Neural progenitor cell (in vitro differentiated cells): ENCODE data around the gene C1QTNF6. TPM values are rescaled to one million over a fixed set of nuclear protein-coding genes. Genes with fewer than 3 reads are reported as not detected.

Experiments used
- DNase-seq: peaks from one replicate; pipeline ENCODE4 v3.0.0-alpha.2; 2016; ENCODE audit warnings: low spot score
- H2AFZ ChIP-seq: fragments of 200-600 bp; sonication (generic); replicated peaks from 2 replicates; pipeline ENCODE4 v1.6.1; 2016; ENCODE audit warnings: antibody characterized with exemption
- H3F3A ChIP-seq: fragments of 200-600 bp; sonication (generic); 2 replicates; pipeline ENCODE4 v1.6.1; 2016; ENCODE audit warnings: antibody characterized with exemption, low read depth
- H3K27ac ChIP-seq: fragments of 200-600 bp; sonication (generic); 2 replicates; pipeline ENCODE4 v1.5.1; 2016; ENCODE audit warnings: mild to moderate bottlenecking
- H3K27me3 ChIP-seq: fragments of 200-600 bp; sonication (generic); 2 replicates; pipeline ENCODE4 v1.6.1; 2016; ENCODE audit warnings: mild to moderate bottlenecking, moderate library complexity
- H3K36me3 ChIP-seq: fragments of 200-600 bp; sonication (generic); 2 replicates; pipeline ENCODE4 v1.5.1; 2016
- H3K4me1 ChIP-seq: fragments of 200-600 bp; sonication (generic); 2 replicates; pipeline ENCODE4 v1.6.1; 2016; ENCODE audit warnings: mixed run types
- H3K4me2 ChIP-seq: fragments of 200-600 bp; sonication (generic); 2 replicates; pipeline ENCODE4 v1.6.1; 2016
- H3K4me3 ChIP-seq: fragments of 200-600 bp; sonication (generic); 2 replicates; pipeline ENCODE4 v1.5.1; 2016
- H3K79me2 ChIP-seq: fragments of 200-600 bp; sonication (generic); 2 replicates; pipeline ENCODE4 v1.6.1; 2016; ENCODE audit warnings: low read depth
- H3K9ac ChIP-seq: fragments of 200-600 bp; sonication (generic); 2 replicates; pipeline ENCODE4 v1.6.1; 2016
- H3K9me3 ChIP-seq: fragments of 200-600 bp; sonication (generic); 2 replicates; pipeline ENCODE4 v1.5.1; 2016; ENCODE audit warnings: low read depth
- H4K20me1 ChIP-seq: fragments of 200-600 bp; sonication (generic); 2 replicates; pipeline ENCODE4 v1.6.1; 2016; ENCODE audit warnings: low read depth
- H3K27ac Mint-ChIP-seq: 3 replicates; pipeline ENCODE4 v1.8.0; 2021; ENCODE audit warnings: mixed read lengths
- H3K27me3 Mint-ChIP-seq: 2 replicates; pipeline ENCODE4 v1.8.0; 2022; ENCODE audit warnings: low read depth, mild to moderate bottlenecking, inconsistent platforms, moderate library complexity, mixed read lengths; ENCODE audit not compliant: insufficient read depth
- H3K36me3 Mint-ChIP-seq: 3 replicates; pipeline ENCODE4 v1.8.0; 2021; ENCODE audit warnings: mixed read lengths
- H3K4me1 Mint-ChIP-seq: 3 replicates; pipeline ENCODE4 v1.8.0; 2021; ENCODE audit warnings: mixed read lengths
- H3K4me3 Mint-ChIP-seq: 3 replicates; pipeline ENCODE4 v1.8.0; 2021; ENCODE audit warnings: mild to moderate bottlenecking, moderate library complexity, mixed read lengths
- H3K9me3 Mint-ChIP-seq: 3 replicates; pipeline ENCODE4 v1.8.0; 2020; ENCODE audit warnings: mixed read lengths
- CTCF ChIP-seq: fragments of 200-600 bp; sonication (generic); IDR thresholded peaks from 2 replicates; pipeline ENCODE4 v1.5.1; 2017; ENCODE audit warnings: antibody characterized with exemption, mild to moderate bottlenecking
- EZH2 ChIP-seq: fragments of 200-600 bp; sonication (generic); IDR thresholded peaks from 2 replicates; pipeline ENCODE4 v1.6.1; 2017; ENCODE audit warnings: antibody characterized with exemption, mild to moderate bottlenecking, moderate library complexity
- EZH2phosphoT487 ChIP-seq: fragments of 200-600 bp; sonication (generic); IDR thresholded peaks from 2 replicates; pipeline ENCODE4 v1.6.1; 2017; ENCODE audit warnings: antibody characterized with exemption
- total RNA-seq: library from RNA; depleted of rRNA; stranded (reverse); fragments of >200 nt; gene quantifications from 2 replicates; pipeline ENCODE4 v1.2.3, GENCODE V29; 2015; ENCODE audit warnings: low replicate concordance

C1QTNF6 gene
- total RNA-seq, 1 donor from 2014 or later = 7.2 TPM

GRCh38 chr22:37186997-37187522 lies 987 bp downstream of the C1QTNF6 start:
- Mint-ChIP-seq H3K4me3 (peak overlapping the region; percentile 33), H3K9me3 (no peaks in the 10 kb centered on the region), H3K27ac (no peak overlapping the region), H3K27me3 (peaks cover 5% of the 10 kb centered on the region), H3K36me3 (peaks cover 6% of the 10 kb centered on the region), H3K4me1 (peaks cover 41% of the 10 kb centered on the region)
- peaks cover 27% of the 10 kb centered on the region for H3K4me1 ChIP-seq
- no peaks in the 10 kb centered on the region for H3K27me3 ChIP-seq
- H3K4me2 ChIP-seq = peak overlapping the region; percentile 77
- peak overlapping the region; percentile 89 for H3K27ac ChIP-seq
- H3F3A ChIP-seq = peaks cover 34% of the 10 kb centered on the region
- H3K9ac ChIP-seq = no peak overlapping the region
- no peak for DNase-seq
- no peaks in the 10 kb centered on the region for H4K20me1 ChIP-seq
- H3K9me3 ChIP-seq = peaks cover 4% of the 10 kb centered on the region
- H2AFZ ChIP-seq = no peak overlapping the region
- TF ChIP-seq CTCF = no peak
- no peak for TF ChIP-seq EZH2
- TF ChIP-seq EZH2phosphoT487 = no peak
- H3K36me3 ChIP-seq = no peaks in the 10 kb centered on the region
- H3K79me2 ChIP-seq = no peaks in the 10 kb centered on the region
- H3K4me3 ChIP-seq = peak overlapping the region; percentile 34

GRCh38 chr22:37186228-37186996 lies 1.6 kb downstream of the C1QTNF6 start:
- H3K4me2 ChIP-seq = no peak overlapping the region
- no peak overlapping the region for H3K9ac ChIP-seq
- H2AFZ ChIP-seq = no peak overlapping the region
- peaks cover 27% of the 10 kb centered on the region for H3K4me1 ChIP-seq
- Mint-ChIP-seq H3K36me3 (peaks cover 8% of the 10 kb centered on the region), H3K4me3 (peak overlapping the region; percentile 62), H3K9me3 (no peaks in the 10 kb centered on the region), H3K4me1 (peaks cover 41% of the 10 kb centered on the region), H3K27me3 (peaks cover 5% of the 10 kb centered on the region), H3K27ac (peak overlapping the region; percentile 0)
- no peaks in the 10 kb centered on the region for H3K9me3 ChIP-seq
- DNase-seq = peak; percentile 61
- H4K20me1 ChIP-seq = no peaks in the 10 kb centered on the region
- H3K79me2 ChIP-seq = no peaks in the 10 kb centered on the region
- no peaks in the 10 kb centered on the region for H3K27me3 ChIP-seq
- TF ChIP-seq EZH2phosphoT487 (no peak), EZH2 (no peak), CTCF (no peak)
- peaks cover 34% of the 10 kb centered on the region for H3F3A ChIP-seq
- no peak overlapping the region for H3K4me3 ChIP-seq
- no peaks in the 10 kb centered on the region for H3K36me3 ChIP-seq
- H3K27ac ChIP-seq = no peak overlapping the region

- no peak overlapping the region for H3K4me3 ChIP-seq
- no peaks in the 10 kb centered on the region for H4K20me1 ChIP-seq
- no peaks in the 10 kb centered on the region for H3K36me3 ChIP-seq
- H3K27me3 ChIP-seq = no peaks in the 10 kb centered on the region
- no peaks in the 10 kb centered on the region for H3K79me2 ChIP-seq
- H3K4me3 Mint-ChIP-seq = peak overlapping the region; percentile 62
- H3K4me1 ChIP-seq = peaks cover 27% of the 10 kb centered on the region
- no peak for TF ChIP-seq EZH2phosphoT487
- DNase-seq = no peak
- no peak overlapping the region for H3K4me2 ChIP-seq
- no peak overlapping the region for H3K9ac ChIP-seq
- no peak overlapping the region for H3K27ac ChIP-seq
- H3K36me3 Mint-ChIP-seq = peaks cover 8% of the 10 kb centered on the region
- no peaks in the 10 kb centered on the region for H3K9me3 ChIP-seq
- no peaks in the 10 kb centered on the region for H3K9me3 Mint-ChIP-seq
- peaks cover 41% of the 10 kb centered on the region for H3K4me1 Mint-ChIP-seq
- peak overlapping the region; percentile 0 for H3K27ac Mint-ChIP-seq
- H3F3A ChIP-seq = peaks cover 34% of the 10 kb centered on the region
- peaks cover 5% of the 10 kb centered on the region for H3K27me3 Mint-ChIP-seq
- H2AFZ ChIP-seq = no peak overlapping the region
Observed at GRCh38 chr22:37185646-37186227, 2.3 kb downstream of the C1QTNF6 start.
